GM12891 (cell line): ENCODE data around the gene RAET1L.

ENCODE experiments used
- DNase-seq: peaks from one replicate; pipeline ENCODE4 v3.0.0; 2011; ENCODE audit warnings: low spot score; ENCODE audit not compliant: insufficient read length
- FAIRE-seq: peaks from 2 replicates; lab custom pipeline; 2011; peaks lifted over from hg19 to GRCh38; lab: Jason Lieb, UNC
- PAX5 ChIP-seq: IDR thresholded peaks from 2 replicates; pipeline ENCODE4 v1.6.1; 2011; ENCODE audit warnings: low read length, moderate library complexity, mild to moderate bottlenecking; ENCODE audit not compliant: insufficient read depth, severe bottlenecking
- POLR2A ChIP-seq: IDR thresholded peaks from 2 replicates; pipeline ENCODE4 v1.6.1; 2011; ENCODE audit warnings: low read depth, low read length, control low read depth
- POLR2AphosphoS5 ChIP-seq: IDR thresholded peaks from 2 replicates; pipeline ENCODE4 v1.6.1; 2011; ENCODE audit warnings: low read depth, low read length, control low read depth
- POU2F2 ChIP-seq: IDR thresholded peaks from 2 replicates; pipeline ENCODE4 v1.6.1; 2011; ENCODE audit warnings: low read depth, mild to moderate bottlenecking, control low read depth, low read length, moderate library complexity
- SPI1 ChIP-seq: IDR thresholded peaks from 2 replicates; pipeline ENCODE4 v1.6.1; 2011; ENCODE audit warnings: low read depth, low read length, control low read depth
- TAF1 ChIP-seq: IDR thresholded peaks from 2 replicates; pipeline ENCODE4 v1.6.1; 2011; ENCODE audit warnings: low read depth, low read length, control low read depth

RAET1L gene

DNA sequence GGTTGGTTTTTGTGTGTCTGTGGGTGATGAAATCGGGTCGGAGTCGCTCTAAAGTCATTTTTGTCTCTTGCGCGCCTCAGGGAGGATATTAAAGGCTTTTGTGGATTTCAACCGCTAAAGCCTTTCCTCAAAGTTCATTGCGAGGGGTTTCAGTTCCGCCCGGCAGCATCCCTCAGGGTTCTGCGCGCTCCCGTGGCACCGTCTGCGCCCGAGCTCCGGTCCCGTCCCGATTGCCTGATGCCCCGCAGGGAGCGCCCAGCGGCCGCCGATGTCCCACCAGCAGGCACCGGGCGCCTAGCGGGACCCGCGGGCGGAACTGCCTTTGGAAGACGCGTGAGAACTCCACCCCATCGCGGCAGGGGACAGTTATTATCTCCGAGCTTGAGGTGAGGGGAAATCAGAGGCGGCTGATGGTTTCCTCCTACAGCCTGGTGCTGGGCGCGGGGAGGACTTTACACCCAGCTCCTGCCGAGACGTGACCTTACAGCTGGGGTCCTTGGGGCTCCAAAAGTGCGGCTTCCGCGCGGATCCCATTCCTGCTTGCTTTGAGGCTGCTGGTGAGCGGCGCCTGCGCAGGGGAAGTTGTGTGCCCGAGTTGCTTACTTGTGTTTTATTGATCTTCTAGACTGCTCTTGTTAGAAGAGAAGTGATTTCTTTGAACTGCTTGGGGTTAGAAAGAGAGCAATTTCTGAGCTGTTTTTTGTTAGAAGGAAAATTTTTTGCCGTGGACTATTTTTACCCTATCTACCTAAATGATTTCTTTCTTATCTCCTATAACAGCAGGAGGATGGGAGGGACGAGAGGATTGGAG, 34.5 kb downstream of the RAET1L start:
- TF ChIP-seq SPI1, result peak; percentile 89
- TF ChIP-seq PAX5, result no peak
- DNase-seq, result peak; percentile 43
- peak; percentile 5 for FAIRE-seq

DNA sequence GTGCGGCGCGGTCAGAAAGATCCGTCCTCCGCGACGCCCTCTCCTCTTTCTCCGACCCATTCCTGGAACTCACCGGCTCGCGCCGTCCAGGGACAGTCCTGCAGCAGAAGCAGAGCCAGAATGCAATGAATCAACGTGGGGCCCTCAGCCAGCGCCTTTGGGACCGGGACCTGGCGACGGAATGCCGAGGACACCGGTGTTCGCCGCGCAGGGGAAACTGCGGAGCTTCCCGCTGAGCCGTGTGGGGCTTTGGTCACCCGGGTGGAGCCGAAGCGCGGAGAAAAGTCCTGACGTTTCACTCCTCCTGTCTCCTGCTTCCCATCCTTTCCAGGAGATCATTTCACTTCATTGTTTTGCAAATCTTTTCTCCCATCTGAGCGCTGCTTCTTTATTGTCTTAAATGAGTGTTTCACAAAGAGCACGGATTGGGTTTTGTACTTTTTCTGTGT, 35.1 kb downstream of the RAET1L start:
- FAIRE-seq (no peak), DNase-seq (no peak)
- TF ChIP-seq POLR2AphosphoS5, result no peak
- no peak for TF ChIP-seq POLR2A

DNA sequence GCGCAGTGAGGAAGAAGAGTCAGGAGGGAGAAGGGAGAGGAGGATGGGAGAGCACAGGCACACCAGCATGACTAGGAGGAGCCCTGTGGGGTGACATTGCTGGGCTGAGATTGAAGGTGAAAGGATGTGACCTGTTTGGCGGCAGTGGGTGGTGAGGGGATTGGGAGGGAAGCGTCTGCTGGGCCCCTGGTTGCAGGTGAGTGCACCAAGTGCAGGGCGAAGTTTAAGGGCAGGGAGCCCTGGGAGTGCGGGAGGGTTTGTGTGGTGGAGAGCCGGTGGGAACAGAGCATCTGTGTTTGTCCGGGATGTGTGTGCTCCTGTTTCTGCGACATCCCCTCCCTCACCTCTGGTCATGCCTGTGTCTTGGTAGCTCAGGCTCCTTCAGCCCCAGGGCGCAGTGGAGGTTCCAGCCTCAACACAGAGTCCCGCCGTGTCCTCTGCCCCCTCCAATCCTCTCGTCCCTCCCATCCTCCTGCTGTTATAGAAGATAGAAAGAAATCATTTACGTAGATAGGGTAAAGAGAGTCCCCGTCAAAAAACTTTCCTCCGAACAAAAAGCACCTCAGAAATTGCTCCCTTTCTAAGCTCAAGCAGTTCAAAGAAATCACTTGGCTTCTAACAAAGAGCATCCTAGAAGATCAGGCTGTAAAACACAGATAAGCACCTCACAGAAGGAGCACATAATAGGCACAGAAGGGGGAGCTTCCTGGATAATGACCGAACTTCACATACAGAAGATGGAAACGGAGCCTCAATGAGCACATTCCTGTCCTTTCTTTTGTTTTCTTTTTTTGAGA, 36.6 kb downstream of the RAET1L start:
- FAIRE-seq, result no peak
- no peak for DNase-seq
- no peak for TF ChIP-seq PAX5
- no peak for TF ChIP-seq POLR2AphosphoS5
- no peak for TF ChIP-seq POU2F2
- no peak for TF ChIP-seq POLR2A
- TF ChIP-seq TAF1, result no peak
- TF ChIP-seq SPI1, result no peak

DNA sequence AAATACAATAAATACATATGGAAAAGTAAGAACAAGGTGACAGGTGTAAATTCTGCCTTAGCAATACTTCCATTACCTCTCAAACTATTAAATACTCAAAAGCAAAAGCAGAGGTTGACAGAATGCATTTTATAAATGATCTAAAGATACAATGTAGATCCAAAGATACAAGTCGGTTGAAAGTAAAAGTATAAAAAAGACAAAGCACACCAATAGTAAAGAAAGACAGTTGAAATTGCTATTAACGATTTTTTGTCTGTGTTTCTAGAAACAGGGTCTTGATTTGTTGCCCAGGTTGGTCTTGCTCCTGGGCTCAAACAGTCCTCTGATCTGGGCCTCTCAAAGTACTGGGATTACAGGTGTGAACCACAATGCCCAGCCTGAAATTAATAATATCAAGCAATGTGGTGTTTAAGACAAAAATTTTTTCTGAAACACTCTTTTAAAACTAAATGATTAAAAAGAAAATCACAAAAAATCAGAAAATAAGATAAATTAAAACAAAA, 37.7 kb downstream of the RAET1L start:
- FAIRE-seq, result no peak
- TF ChIP-seq POU2F2, result no peak
- DNase-seq, result no peak

DNA sequence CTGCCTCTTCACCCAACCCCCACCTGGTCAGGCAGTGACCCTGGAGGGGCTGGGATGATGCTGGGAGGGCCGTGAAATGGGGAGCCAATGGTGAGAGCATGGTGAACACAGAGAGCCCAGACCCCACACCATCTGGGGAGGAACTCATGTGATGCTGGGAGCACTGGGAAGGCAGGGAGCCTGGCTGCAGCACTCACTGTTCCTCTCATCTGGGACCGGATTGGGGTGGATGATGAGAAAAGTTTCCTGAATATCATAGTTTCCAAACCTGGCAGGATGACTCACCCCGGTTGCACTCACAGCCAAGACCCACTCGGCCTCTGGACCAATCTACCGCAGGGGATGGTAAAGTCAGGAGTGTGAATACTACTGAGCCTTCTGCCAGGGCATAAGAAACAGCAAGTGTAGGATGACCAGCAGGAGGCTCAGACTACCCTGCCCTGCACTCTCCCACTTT, 39.8 kb downstream of the RAET1L start:
- FAIRE-seq (no peak), DNase-seq (no peak)
- TF ChIP-seq POLR2AphosphoS5 (no peak), POU2F2 (no peak), POLR2A (no peak), PAX5 (no peak), SPI1 (no peak), TAF1 (no peak)

DNA sequence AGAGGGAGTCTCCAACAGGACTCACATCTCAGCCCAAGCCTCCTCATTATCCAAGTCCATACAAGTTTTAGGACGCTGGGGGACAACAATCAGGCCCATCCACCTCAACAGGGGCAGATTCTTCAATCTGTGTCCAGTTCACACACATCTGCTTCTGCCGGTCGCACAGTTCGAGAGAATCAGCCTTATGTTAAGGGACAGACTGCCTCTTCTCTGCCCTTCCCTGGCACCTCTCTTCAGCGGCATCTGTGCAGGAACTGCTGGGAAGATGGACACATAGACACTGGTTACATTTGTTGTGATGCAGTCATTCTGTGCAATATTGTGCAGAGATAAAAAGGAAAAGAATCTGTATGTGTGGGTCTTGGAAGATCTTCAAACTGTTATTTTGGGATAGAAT, 40.6 kb downstream of the RAET1L start:
- FAIRE-seq, result no peak

DNA sequence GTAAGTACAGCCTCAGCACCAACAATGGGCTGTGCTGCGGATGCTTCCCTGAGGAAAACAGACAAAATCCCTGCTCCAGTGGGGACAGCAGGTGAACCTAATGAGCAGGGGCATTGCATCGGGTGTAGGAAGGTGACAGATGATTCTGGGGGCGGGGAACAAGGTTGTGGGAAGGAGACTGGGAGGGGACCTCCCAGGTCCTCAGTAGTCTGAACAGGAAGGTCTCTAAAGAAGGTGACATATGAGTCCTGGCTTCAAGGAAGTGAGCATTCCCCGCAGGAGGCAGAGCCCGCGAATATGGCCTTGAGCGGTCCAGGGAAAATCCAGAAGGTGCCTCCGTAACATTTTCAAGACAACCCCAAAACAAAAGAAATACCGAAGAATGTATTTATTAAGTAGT, 42.2 kb downstream of the RAET1L start:
- DNase-seq, result no peak
- no peak for FAIRE-seq
- TF ChIP-seq POLR2AphosphoS5 (no peak), PAX5 (no peak), POLR2A (no peak), SPI1 (no peak), TAF1 (no peak), POU2F2 (no peak)

More for the DNA sequence above, 40.6 kb downstream of the RAET1L start:
- DNase-seq, result no peak
- no peak for TF ChIP-seq PAX5
- TF ChIP-seq SPI1, result no peak
- TF ChIP-seq POU2F2, result no peak
- no peak for TF ChIP-seq POLR2A
- no peak for TF ChIP-seq POLR2AphosphoS5
- TF ChIP-seq TAF1, result no peak

DNA sequence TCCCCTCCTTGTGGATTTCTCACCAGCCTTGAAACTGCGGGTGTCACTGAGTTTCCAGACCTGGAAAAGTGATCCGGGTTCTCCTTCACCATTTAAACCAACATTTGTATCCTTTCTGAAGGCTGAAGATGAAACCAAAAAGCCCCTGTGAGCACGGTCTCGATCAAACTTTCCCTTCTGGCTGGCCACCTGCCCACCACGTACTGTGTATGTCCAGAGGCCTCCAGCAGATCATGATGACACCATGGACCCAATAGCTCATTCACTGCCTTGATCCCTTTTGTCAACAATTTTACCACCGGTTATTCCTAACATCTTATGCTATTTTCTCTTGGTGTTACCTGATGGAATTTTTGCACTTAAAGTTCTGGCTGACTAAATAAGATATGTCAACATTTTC, 46.0 kb downstream of the RAET1L start:
- FAIRE-seq (no peak), DNase-seq (no peak)
- TF ChIP-seq POLR2AphosphoS5 (no peak), POU2F2 (no peak), SPI1 (no peak), PAX5 (no peak), POLR2A (no peak), TAF1 (no peak)

DNA sequence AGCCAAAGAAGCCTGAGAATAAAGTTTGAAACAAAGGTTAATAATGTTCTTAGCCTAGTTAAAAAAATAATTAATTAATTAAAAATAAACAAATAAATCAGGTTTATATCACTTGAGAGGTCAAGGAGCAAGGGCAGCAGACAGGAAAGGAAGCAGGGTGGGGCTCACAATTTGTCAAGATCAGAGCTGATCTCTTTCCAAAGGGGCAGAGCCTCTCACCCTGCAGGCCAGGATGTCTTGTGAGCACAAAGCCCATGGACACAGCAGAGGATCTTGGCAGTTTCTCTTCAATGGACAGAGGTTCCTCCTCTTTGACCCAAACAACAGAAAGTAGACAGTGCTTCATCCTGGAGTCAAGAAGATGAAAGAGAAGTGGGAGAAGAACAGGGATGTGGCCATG, 46.7 kb downstream of the RAET1L start:
- DNase-seq, result no peak
- FAIRE-seq, result no peak
- TF ChIP-seq SPI1 (no peak), PAX5 (no peak), TAF1 (no peak), POLR2AphosphoS5 (no peak)

DNA sequence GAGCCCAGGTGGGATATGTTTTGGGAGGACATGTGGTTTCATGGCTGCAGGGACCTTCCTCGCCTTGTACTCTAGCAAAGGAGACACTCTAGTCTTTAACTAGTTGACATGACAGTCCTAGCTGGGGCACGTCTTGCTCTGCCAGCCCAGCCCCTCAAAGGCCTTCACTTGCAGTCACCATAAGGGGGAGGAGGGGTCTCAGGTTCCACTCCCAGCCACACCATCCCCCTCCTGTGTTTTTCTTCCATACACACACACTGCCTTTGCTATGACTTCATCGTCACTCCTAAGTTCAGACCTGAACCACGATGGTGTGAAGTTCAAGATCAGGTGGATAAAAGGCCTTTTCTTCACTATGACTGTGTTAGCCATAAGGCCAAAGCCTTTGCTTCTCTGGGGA, 48.1 kb downstream of the RAET1L start:
- no peak for DNase-seq
- FAIRE-seq, result no peak
- TF ChIP-seq SPI1 (no peak), TAF1 (no peak), POLR2AphosphoS5 (no peak), PAX5 (no peak), POLR2A (no peak), POU2F2 (no peak)
